Keratinocyte (primary cell): ENCODE results near the gene GOLGA8T. TPM values are rescaled to one million over a fixed set of nuclear protein-coding genes. Genes with fewer than 3 reads are reported as not detected.
"Not testable (repeated sequence)": the region's sequence is repeated elsewhere in the genome, so short reads cannot be mapped to it uniquely, and the experiment has no call there.

Experiments
- DNase-seq: peaks from one replicate; pipeline ENCODE4 v3.0.0-alpha.2; 2011; ENCODE audit warnings: low read depth, missing footprints, low spot score
- FAIRE-seq: peaks from 2 replicates; lab custom pipeline; 2011; peaks lifted over from hg19 to GRCh38; lab: Jason Lieb, UNC
- H2AFZ ChIP-seq: 2 replicates; pipeline ENCODE4 v1.6.0; 2012; ENCODE audit warnings: low read length, control low read depth, inconsistent platforms; ENCODE audit not compliant: control insufficient read depth
- H3K27ac ChIP-seq: 2 replicates; pipeline ENCODE4 v1.5.1; 2011; ENCODE audit warnings: low read length; ENCODE audit not compliant: control insufficient read depth, insufficient read depth
- H3K27me3 ChIP-seq: 3 replicates; pipeline ENCODE4 v1.6.0; 2011; ENCODE audit warnings: low read length; ENCODE audit not compliant: control insufficient read depth, insufficient read depth; ENCODE audit errors: extremely low read depth
- H3K36me3 ChIP-seq, 2 experiments: 2 replicates in 1 of 2; 3 replicates in 1 of 2; pipeline ENCODE4 v1.5.1; 2011; ENCODE audit warnings: low read length in 2 of 2, mild to moderate bottlenecking in 1 of 2; ENCODE audit not compliant: control insufficient read depth in 2 of 2, insufficient read depth in 2 of 2; ENCODE audit errors: extremely low read depth in 1 of 2
- H3K4me1 ChIP-seq: 3 replicates; pipeline ENCODE4 v1.5.1; 2011; ENCODE audit warnings: low read length; ENCODE audit not compliant: control insufficient read depth, insufficient read depth; ENCODE audit errors: extremely low read depth
- H3K4me2 ChIP-seq: 3 replicates; pipeline ENCODE4 v1.6.0; 2011; ENCODE audit warnings: low read depth, low read length; ENCODE audit not compliant: control insufficient read depth, insufficient read depth; ENCODE audit errors: extremely low read depth
- H3K4me3 ChIP-seq, 3 experiments: fragments of 200-600 bp in 1 of 3; sonication (generic) in 1 of 3; 2 replicates in 2 of 3; 3 replicates in 1 of 3; pipeline ENCODE4 v1.5.1; 2011 to 2016; ENCODE audit warnings: low read length in 3 of 3, mild to moderate bottlenecking in 3 of 3, control low read depth in 2 of 3, inconsistent platforms in 1 of 3, low read depth in 1 of 3, mixed read lengths in 1 of 3, mixed run types in 1 of 3, moderate library complexity in 1 of 3; ENCODE audit not compliant: control insufficient read depth in 2 of 3, insufficient read depth in 2 of 3; ENCODE audit errors: extremely low read depth in 1 of 3
- H3K79me2 ChIP-seq: 2 replicates; pipeline ENCODE4 v1.6.0; 2012; ENCODE audit warnings: low read length; ENCODE audit not compliant: control insufficient read depth, insufficient read depth
- H3K9ac ChIP-seq: 3 replicates; pipeline ENCODE4 v1.6.0; 2011; ENCODE audit warnings: low read length; ENCODE audit not compliant: control insufficient read depth, insufficient read depth; ENCODE audit errors: extremely low read depth
- H3K9me1 ChIP-seq: 3 replicates; pipeline ENCODE4 v1.6.0; 2011; ENCODE audit warnings: low read length; ENCODE audit not compliant: control insufficient read depth, insufficient read depth; ENCODE audit errors: extremely low read depth
- H3K9me3 ChIP-seq: 2 replicates; pipeline ENCODE4 v1.5.1; 2012; ENCODE audit warnings: low read depth, low read length; ENCODE audit not compliant: control insufficient read depth
- H4K20me1 ChIP-seq: 3 replicates; pipeline ENCODE4 v1.6.0; 2011; ENCODE audit warnings: low read length; ENCODE audit not compliant: control insufficient read depth, insufficient read depth; ENCODE audit errors: extremely low read depth
- EZH2 ChIP-seq: IDR thresholded peaks from one replicate; pipeline ENCODE4 v1.6.1; 2012; ENCODE audit warnings: inconsistent platforms, mild to moderate bottlenecking, low read length, moderate library complexity
- dilution Hi-C: fragments of 300-500 bp; cut with MboI; formaldehyde crosslinking; loops from one replicate; pipeline ENCODE4 v1.7.0; 2020; ENCODE audit warnings: low sequenced_read_pairs; ENCODE audit not compliant: extremely low pct_ligation_motif_present
- polyA plus RNA-seq, 5 experiments: library from polyadenylated mRNA; depleted of rRNA in 3 of 5; stranded (reverse) in 3 of 5; stranded (forward) in 1 of 5; unstranded in 1 of 5; fragments of >200 nt; gene quantifications; 1 replicate in 1 of 5; 2 replicates in 3 of 5; 3 replicates in 1 of 5; pipeline versions ENCODE4 v1.2.1 to v1.2.3, GENCODE V29; 2011 to 2012; ENCODE audit warnings: missing spikeins in 2 of 5, low read depth in 1 of 5, low replicate concordance in 1 of 5
- small RNA-seq, 3 experiments: library from RNA; depleted of rRNA; stranded (forward); fragments of <200 nt; gene quantifications; one replicate each; pipeline ENCODE3, GENCODE V24; 2012; ENCODE audit warnings: low read depth in 3 of 3, low replicate concordance in 1 of 3; ENCODE audit not compliant: insufficient read length in 3 of 3

Gene GOLGA8T
- polyA plus RNA-seq, 1 donor (not counting 4 experiments of a cell fraction or from before 2014, with no cell fraction given) = not detected

- TF ChIP-seq EZH2 = peak; percentile 26
- H3K4me1 ChIP-seq, H3K4me2 ChIP-seq, H4K20me1 ChIP-seq, H3K9me1 ChIP-seq, H3K9ac ChIP-seq, H2AFZ ChIP-seq, H3K4me3 ChIP-seq, H3K27me3 ChIP-seq, DNase-seq, dilution Hi-C loops, H3K79me2 ChIP-seq, H3K27ac ChIP-seq, H3K9me3 ChIP-seq, FAIRE-seq, H3K36me3 ChIP-seq: not testable (repeated sequence)
These were observed 56.8 kb downstream of the GOLGA8T start for GRCh38 chr15:30191639-30192038.

GRCh38 chr15:30192119-30192745 is 57.4 kb downstream of the GOLGA8T start:
- FAIRE-seq, H3K9ac ChIP-seq, H3K9me3 ChIP-seq, H3K79me2 ChIP-seq, H3K36me3 ChIP-seq, DNase-seq, H3K27me3 ChIP-seq, H3K4me3 ChIP-seq, H3K27ac ChIP-seq, H3K9me1 ChIP-seq, H4K20me1 ChIP-seq, H2AFZ ChIP-seq, dilution Hi-C loops, H3K4me2 ChIP-seq, H3K4me1 ChIP-seq: not testable (repeated sequence)

GRCh38 chr15:30192892-30193291 is 58.0 kb downstream of the GOLGA8T start:
- H3K4me2 ChIP-seq, H3K9me3 ChIP-seq, DNase-seq, H3K79me2 ChIP-seq, H3K27ac ChIP-seq, FAIRE-seq, H3K4me1 ChIP-seq, H4K20me1 ChIP-seq, H2AFZ ChIP-seq, H3K9me1 ChIP-seq, H3K4me3 ChIP-seq, H3K9ac ChIP-seq, H3K36me3 ChIP-seq, dilution Hi-C loops, H3K27me3 ChIP-seq: not testable (repeated sequence)

Small RNA genes within 50 kb of the gene (small RNA-seq; reads per million reads assigned to genes)
- gene AC120045.2 = 0 reads per million in 3 experiments
- 0 reads per million in 3 experiments for gene RF00096
- gene RN7SL469P = 0 reads per million in 3 experiments
- gene RN7SL673P = 0 reads per million in 3 experiments

Other genes with a start within 250 kb of the GOLGA8T start
- gene GOLGA8J, start 52.1 kb upstream of the GOLGA8T start, polyA plus RNA-seq = 0.04 TPM in 1 of 3 replicates, not detected in the others